NB4 (cell line): ENCODE data around the gene PRRC2C.

ENCODE experiments used
- CTCF ChIP-seq: IDR thresholded peaks from one replicate; pipeline ENCODE4 v1.5.1; 2012; ENCODE audit warnings: low read depth, low read length
- MAX ChIP-seq: IDR thresholded peaks from 2 replicates; pipeline ENCODE4 v1.6.1; 2011; ENCODE audit warnings: low read depth, low read length
- MYC ChIP-seq: IDR thresholded peaks from 2 replicates; pipeline ENCODE4 v1.6.1; 2011; ENCODE audit warnings: low read depth, low read length
- POLR2A ChIP-seq: IDR thresholded peaks from 2 replicates; pipeline ENCODE4 v1.6.1; 2011; ENCODE audit warnings: mild to moderate bottlenecking; ENCODE audit not compliant: insufficient read length; ENCODE audit errors: extremely low read depth

- no peak for TF ChIP-seq MYC
- TF ChIP-seq CTCF: no peak
- TF ChIP-seq POLR2A: no peak
- TF ChIP-seq MAX: no peak
Observed at GRCh38 chr1:171635661-171636060, 150.3 kb downstream of the PRRC2C start.
